Cardiac septum (tissue), 1 donor: Measurements from ENCODE around the gene ARFGEF3. TPM values are rescaled to one million over a fixed set of nuclear protein-coding genes. Genes with fewer than 3 reads are reported as not detected.
"Not testable (repeated sequence)": the region's sequence is repeated elsewhere in the genome, so short reads cannot be mapped to it uniquely, and the experiment has no call there.

Source experiments
- DNase-seq: peaks from one replicate; pipeline ENCODE4 v3.0.0-alpha.2; 2020; ENCODE audit warnings: low spot score
- intact Hi-C: fragments of 100-400 bp; cut with DNase I; formaldehyde crosslinking; loops from one replicate; pipeline ENCODE4 v1.14.0; 2022
- total RNA-seq: library from RNA; stranded (reverse); fragmentation: NEBNext Ultra II Directional; extraction: Animal tissue kit (Norgen Biotek cat#: 25700); gene quantifications from one replicate; pipeline ENCODE4 v1.2.1, GENCODE V29; 2021
- donor health status: DM: no; HTN: no; CAD: no.

The ARFGEF3 gene
- total RNA-seq, 1 donor from 2014 or later, result 9.6 TPM

- intact Hi-C loops, result no loop called here
- DNase-seq, result no peak
Measured at GRCh38 chr6:138204792-138205384, 43.1 kb downstream of the ARFGEF3 start.

- intact Hi-C loops, result no loop called here
- DNase-seq, result no peak
Measured at GRCh38 chr6:138205437-138206094, 43.8 kb downstream of the ARFGEF3 start.

GRCh38 chr6:138206862-138207261 is 45.1 kb downstream of the ARFGEF3 start:
- DNase-seq, result no peak
- intact Hi-C loops, result no loop called here

- intact Hi-C loops, result no loop called here
- no peak for DNase-seq
Measured at GRCh38 chr6:138211048-138211581, 49.4 kb downstream of the ARFGEF3 start.

GRCh38 chr6:138211601-138212000 is 49.9 kb downstream of the ARFGEF3 start:
- intact Hi-C loops, result no loop called here
- no peak for DNase-seq

GRCh38 chr6:138212530-138212929 is 50.8 kb downstream of the ARFGEF3 start:
- intact Hi-C loops, DNase-seq: not testable (repeated sequence)

GRCh38 chr6:138215093-138215782 is 53.5 kb downstream of the ARFGEF3 start:
- intact Hi-C loops, result no loop called here
- DNase-seq, result no peak

GRCh38 chr6:138218449-138218848 is 56.7 kb downstream of the ARFGEF3 start, which contains the start of gene PBOV1:
PBOV1 (minus strand) TSS chr6:138218491; CDS start chr6:138218395, 96 bp downstream.
- no peak for DNase-seq
- intact Hi-C loops, result no loop called here

GRCh38 chr6:138219398-138219797 is 57.7 kb downstream of the ARFGEF3 start:
- no peak for DNase-seq
- intact Hi-C loops, result no loop called here

GRCh38 chr6:138219901-138220300 is 58.2 kb downstream of the ARFGEF3 start:
- no peak for DNase-seq
- intact Hi-C loops, result no loop called here

GRCh38 chr6:138222901-138223546 is 61.3 kb downstream of the ARFGEF3 start:
- DNase-seq, result no peak
- intact Hi-C loops, result no loop called here

- intact Hi-C loops, result no loop called here
- DNase-seq, result no peak
Measured at GRCh38 chr6:138225953-138226352, 64.2 kb downstream of the ARFGEF3 start.

- DNase-seq, result no peak
- intact Hi-C loops, result no loop called here
Measured at GRCh38 chr6:138226700-138227315, 65.1 kb downstream of the ARFGEF3 start.

- intact Hi-C loops, result no loop called here
- no peak for DNase-seq
Measured at GRCh38 chr6:138227316-138227781, 65.6 kb downstream of the ARFGEF3 start.

- DNase-seq, result no peak
- intact Hi-C loops, result no loop called here
Measured at GRCh38 chr6:138229072-138229471, 67.3 kb downstream of the ARFGEF3 start.

GRCh38 chr6:138229663-138230179 is 68.0 kb downstream of the ARFGEF3 start:
- DNase-seq, result no peak
- intact Hi-C loops, result no loop called here

- intact Hi-C loops, result no loop called here
- no peak for DNase-seq
Measured at GRCh38 chr6:138230221-138230620, 68.5 kb downstream of the ARFGEF3 start.

- intact Hi-C loops, result no loop called here
- DNase-seq, result no peak
Measured at GRCh38 chr6:138230759-138231380, 69.1 kb downstream of the ARFGEF3 start.

- DNase-seq, result no peak
- intact Hi-C loops, result no loop called here
Measured at GRCh38 chr6:138231381-138231886, 69.7 kb downstream of the ARFGEF3 start.
